ENCODE data around the gene GJA9. TPM values are rescaled to one million over a fixed set of nuclear protein-coding genes. Genes with fewer than 3 reads are reported as not detected.

Gene GJA9
- total and polyA plus RNA-seq, 2 donors, result 0.16 TPM; not detected in 1

GRCh38 chr1:38832370-38832734, 49.0 kb downstream of the GJA9 start:
- 75% methylated on average over 3 of the region's 3 CpGs for WGBS
- DNase-seq (ENCODE audit: extremely low spot score), result no peak
- H3K27ac ChIP-seq (ENCODE audit: low read depth), result no peak overlapping the region
- no peaks in the 10 kb centered on the region for H3K4me1 ChIP-seq (ENCODE audit: insufficient read depth)
- H3K36me3 ChIP-seq (ENCODE audit: insufficient read depth), result no peaks in the 10 kb centered on the region
- no peak overlapping the region for H3K4me3 ChIP-seq (ENCODE audit: low read depth, low read length)

GRCh38 chr1:38831731-38832369, 49.5 kb downstream of the GJA9 start:
- 64% methylated on average over 6 of the region's 6 CpGs for WGBS
- DNase-seq (ENCODE audit: extremely low spot score), result no peak
- H3K4me3 ChIP-seq (ENCODE audit: low read depth, low read length), result no peak overlapping the region
- no peaks in the 10 kb centered on the region for H3K4me1 ChIP-seq (ENCODE audit: insufficient read depth)
- no peaks in the 10 kb centered on the region for H3K36me3 ChIP-seq (ENCODE audit: insufficient read depth)
- no peak overlapping the region for H3K27ac ChIP-seq (ENCODE audit: low read depth)

- Histone ChIP-seq H3K4me3 (ENCODE audit: low read depth, low read length) (no peak overlapping the region), H3K27ac (ENCODE audit: low read depth) (no peak overlapping the region), H3K4me1 (ENCODE audit: insufficient read depth) (no peaks in the 10 kb centered on the region), H3K36me3 (ENCODE audit: insufficient read depth) (no peaks in the 10 kb centered on the region)
- 11% methylated on average over 1 of the region's 1 CpG for WGBS
- no peak for DNase-seq (ENCODE audit: extremely low spot score)
These were observed 52.0 kb downstream of the GJA9 start for GRCh38 chr1:38829368-38829767.

GRCh38 chr1:38827318-38827717, 54.1 kb downstream of the GJA9 start:
- H3K4me3 ChIP-seq (ENCODE audit: low read depth, low read length), result no peak overlapping the region
- DNase-seq (ENCODE audit: extremely low spot score), result no peak
- no peaks in the 10 kb centered on the region for H3K4me1 ChIP-seq (ENCODE audit: insufficient read depth)
- H3K36me3 ChIP-seq (ENCODE audit: insufficient read depth), result no peaks in the 10 kb centered on the region
- no peak overlapping the region for H3K27ac ChIP-seq (ENCODE audit: low read depth)
- WGBS, result 83% methylated on average over 2 of the region's 2 CpGs

GRCh38 chr1:38826886-38827285, 54.5 kb downstream of the GJA9 start:
- H3K27ac ChIP-seq (ENCODE audit: low read depth), result no peak overlapping the region
- H3K4me3 ChIP-seq (ENCODE audit: low read depth, low read length), result no peak overlapping the region
- no peaks in the 10 kb centered on the region for H3K4me1 ChIP-seq (ENCODE audit: insufficient read depth)
- H3K36me3 ChIP-seq (ENCODE audit: insufficient read depth), result no peaks in the 10 kb centered on the region
- no peak for DNase-seq (ENCODE audit: extremely low spot score)

- WGBS, result 63% methylated on average over 3 of the region's 3 CpGs
- Histone ChIP-seq H3K4me1 (ENCODE audit: insufficient read depth) (no peaks in the 10 kb centered on the region), H3K27ac (ENCODE audit: low read depth) (no peak overlapping the region), H3K4me3 (ENCODE audit: low read depth, low read length) (no peak overlapping the region), H3K36me3 (ENCODE audit: insufficient read depth) (no peaks in the 10 kb centered on the region)
- no peak for DNase-seq (ENCODE audit: extremely low spot score)
These were observed 55.1 kb downstream of the GJA9 start for GRCh38 chr1:38826262-38826661.

Small RNA genes within 50 kb of the gene (small RNA-seq; reads per million reads assigned to genes)
- gene GJA9-MYCBP (not detected), gene RNU6-605P (not detected)

Other genes with a start within 250 kb of the GJA9 start
- gene RRAGC, start 21.8 kb downstream of the GJA9 start, total RNA-seq, result 29.2 TPM
- 25.3 TPM for gene RRAGC, start 21.8 kb downstream of the GJA9 start, polyA plus RNA-seq
- gene MYCBP, start 8.2 kb downstream of the GJA9 start, total RNA-seq, result 17.2 TPM
- 14.3 TPM for gene MYCBP, start 8.2 kb downstream of the GJA9 start, polyA plus RNA-seq
- gene RHBDL2, start 60.2 kb upstream of the GJA9 start, total RNA-seq, result 6.3 TPM
- 2.9 TPM for gene RHBDL2, start 60.2 kb upstream of the GJA9 start, polyA plus RNA-seq
- 35.2 TPM for gene AKIRIN1, start 109.7 kb upstream of the GJA9 start, total RNA-seq
- 39.1 TPM for gene AKIRIN1, start 109.7 kb upstream of the GJA9 start, polyA plus RNA-seq
- gene NDUFS5, start 144.8 kb upstream of the GJA9 start, total RNA-seq, result 368 TPM
- gene NDUFS5, start 144.8 kb upstream of the GJA9 start, polyA plus RNA-seq, result 552 TPM